GM23338 (cell line): Measurements from ENCODE around the gene MARK3. TPM values are rescaled to one million over a fixed set of nuclear protein-coding genes. Genes with fewer than 3 reads are reported as not detected.

Experiments
- ATAC-seq: fragments of 200-7000 bp; cut with Tn5 transposase; 3 replicates; pipeline ENCODE4 v1.9.1; 2020
- DNase-seq: peaks from one replicate; pipeline ENCODE4 v3.0.0-alpha.2; 2015; ENCODE audit warnings: low spot score
- H2AFZ ChIP-seq: fragments of 200-600 bp; sonication (generic); 2 replicates; pipeline ENCODE4 v1.8.0; 2016; ENCODE audit warnings: antibody characterized with exemption, mild to moderate bottlenecking, moderate library complexity
- H3F3A ChIP-seq: fragments of 200-600 bp; sonication (generic); replicated peaks from 2 replicates; pipeline ENCODE4 v1.8.0; 2017; ENCODE audit warnings: antibody characterized with exemption, mixed run types, low read depth
- H3K27ac ChIP-seq: fragments of 200-600 bp; sonication (generic); 2 replicates; pipeline ENCODE4 v1.6.1; 2016; ENCODE audit warnings: low read depth
- H3K27me3 ChIP-seq: fragments of 200-600 bp; sonication (generic); 2 replicates; pipeline ENCODE4 v1.8.0; 2016; ENCODE audit warnings: mild to moderate bottlenecking, mixed run types, moderate library complexity; ENCODE audit not compliant: insufficient read depth
- H3K36me3 ChIP-seq: fragments of 200-600 bp; sonication (generic); 2 replicates; pipeline ENCODE4 v1.8.0; 2016; ENCODE audit warnings: mild to moderate bottlenecking; ENCODE audit not compliant: insufficient read depth
- H3K4me1 ChIP-seq: fragments of 200-600 bp; sonication (generic); 2 replicates; pipeline ENCODE4 v1.8.0; 2016; ENCODE audit warnings: mild to moderate bottlenecking, moderate library complexity; ENCODE audit not compliant: insufficient read depth
- H3K4me2 ChIP-seq: fragments of 200-600 bp; sonication (generic); 2 replicates; pipeline ENCODE4 v1.7.1; 2017; ENCODE audit warnings: mixed run types
- H3K4me3 ChIP-seq: fragments of 200-600 bp; sonication (generic); 2 replicates; pipeline ENCODE4 v1.6.1; 2016; ENCODE audit warnings: mixed run types
- H3K79me2 ChIP-seq: fragments of 200-600 bp; sonication (generic); replicated peaks from 2 replicates; pipeline ENCODE4 v1.8.0; 2017; ENCODE audit warnings: mild to moderate bottlenecking; ENCODE audit not compliant: insufficient read depth
- H3K9me2 ChIP-seq: fragments of 200-600 bp; sonication (generic); 2 replicates; pipeline ENCODE4 v1.8.0; 2017; ENCODE audit not compliant: insufficient read depth
- H4K20me1 ChIP-seq: fragments of 200-600 bp; sonication (generic); replicated peaks from 2 replicates; pipeline ENCODE4 v1.8.0; 2017; ENCODE audit warnings: mild to moderate bottlenecking; ENCODE audit not compliant: insufficient read depth
- H3K27ac Mint-ChIP-seq: 2 replicates; pipeline ENCODE4 v1.8.0; 2020; ENCODE audit warnings: inconsistent platforms, mild to moderate bottlenecking, moderate library complexity, mixed read lengths
- H3K27me3 Mint-ChIP-seq: 3 replicates; pipeline ENCODE4 v1.8.0; 2022; ENCODE audit warnings: low read depth, mild to moderate bottlenecking, moderate library complexity, mixed read lengths, inconsistent platforms; ENCODE audit not compliant: insufficient read depth, poor library complexity
- H3K36me3 Mint-ChIP-seq: 3 replicates; pipeline ENCODE4 v1.8.0; 2021; ENCODE audit warnings: low read depth, mild to moderate bottlenecking, inconsistent platforms, moderate library complexity, mixed read lengths
- H3K4me1 Mint-ChIP-seq: 3 replicates; pipeline ENCODE4 v1.8.0; 2020; ENCODE audit warnings: mild to moderate bottlenecking, inconsistent platforms, mixed read lengths
- H3K4me3 Mint-ChIP-seq: 3 replicates; pipeline ENCODE4 v1.8.0; 2021; ENCODE audit warnings: moderate library complexity, mild to moderate bottlenecking, inconsistent platforms, mixed read lengths
- H3K9me3 Mint-ChIP-seq: 3 replicates; pipeline ENCODE4 v1.8.0; 2020; ENCODE audit warnings: moderate library complexity, mild to moderate bottlenecking, inconsistent platforms, mixed read lengths
- CREB1 ChIP-seq: fragments of 250-450 bp; sonication (Bioruptor Pico); IDR thresholded peaks from 2 replicates; pipeline ENCODE4 v1.5.0; 2020; ENCODE audit warnings: low read depth, mild to moderate bottlenecking, moderate library complexity
- ETS1 ChIP-seq: IDR thresholded peaks from 2 replicates; pipeline ENCODE4 v1.6.1; 2016; ENCODE audit warnings: antibody characterized with exemption
- EZH2 ChIP-seq: fragments of 200-600 bp; sonication (generic); IDR thresholded peaks from one replicate; pipeline ENCODE4 v1.8.0; 2017; ENCODE audit warnings: antibody characterized with exemption, mild to moderate bottlenecking, low read depth; ENCODE audit not compliant: unreplicated experiment
- EZH2phosphoT487 ChIP-seq: fragments of 200-600 bp; sonication (generic); IDR thresholded peaks from one replicate; pipeline ENCODE4 v1.8.1; 2018; ENCODE audit warnings: antibody characterized with exemption; ENCODE audit not compliant: unreplicated experiment
- JUNB ChIP-seq: IDR thresholded peaks from one replicate; pipeline ENCODE4 v1.6.1; 2016; ENCODE audit warnings: antibody characterized with exemption; ENCODE audit not compliant: unreplicated experiment
- NANOG ChIP-seq: IDR thresholded peaks from 2 replicates; pipeline ENCODE4 v1.6.1; 2016; ENCODE audit warnings: antibody characterized with exemption, borderline replicate concordance
- POLR2AphosphoS5 ChIP-seq: IDR thresholded peaks from 2 replicates; pipeline ENCODE4 v1.6.1; 2016; ENCODE audit warnings: antibody characterized with exemption, low read depth
- REST ChIP-seq: IDR thresholded peaks from one replicate; pipeline ENCODE4 v1.6.1; 2018; ENCODE audit warnings: antibody characterized with exemption; ENCODE audit not compliant: unreplicated experiment
- STAT1 ChIP-seq: IDR thresholded peaks from one replicate; pipeline ENCODE4 v1.6.1; 2016; ENCODE audit warnings: antibody characterized with exemption; ENCODE audit not compliant: unreplicated experiment
- ZNF114 ChIP-seq: fragments of 250-450 bp; sonication (Bioruptor Pico); IDR thresholded peaks from 2 replicates; pipeline ENCODE4 v1.5.0; 2020; ENCODE audit warnings: mild to moderate bottlenecking, moderate library complexity
- ZNF331 ChIP-seq: fragments of 250-450 bp; sonication (Bioruptor Pico); IDR thresholded peaks from 2 replicates; pipeline ENCODE4 v1.5.0; 2020; ENCODE audit warnings: low read depth, mild to moderate bottlenecking, moderate library complexity
- polyA plus RNA-seq: library from polyadenylated mRNA; unstranded; fragments of >200 nt; fragmentation: Nextera tagmentation; extraction: Ambion mirVana; gene quantifications from 2 replicates; pipeline ENCODE4 v1.2.1, GENCODE V29; 2016
- total RNA-seq: library from RNA; depleted of rRNA; stranded (reverse); fragments of >200 nt; shearing (Covaris generic); gene quantifications from 2 replicates; pipeline ENCODE4 v1.2.3, GENCODE V29; 2014
- TF ChIP-seq, protein P1 (sequence below): fragments of 250-450 bp; sonication (Bioruptor Pico); IDR thresholded peaks from 2 replicates; pipeline ENCODE4 v1.5.0; 2020; ENCODE audit warnings: mild to moderate bottlenecking, moderate library complexity
- TF ChIP-seq, protein P2 (sequence below), 2 experiments: fragments of 200-600 bp in 1 of 2; sonication (generic) in 1 of 2; conservative IDR thresholded peaks; 2 replicates each; pipeline versions ENCODE4 v1.5.1 to v1.6.1; 2016 to 2017; ENCODE audit warnings: antibody characterized with exemption in 2 of 2, low read depth in 2 of 2, mild to moderate bottlenecking in 2 of 2, moderate library complexity in 1 of 2

The MARK3 gene
- total and polyA plus RNA-seq, 2 experiments from 2014 or later: 45.9 to 69.7 TPM

DNA sequence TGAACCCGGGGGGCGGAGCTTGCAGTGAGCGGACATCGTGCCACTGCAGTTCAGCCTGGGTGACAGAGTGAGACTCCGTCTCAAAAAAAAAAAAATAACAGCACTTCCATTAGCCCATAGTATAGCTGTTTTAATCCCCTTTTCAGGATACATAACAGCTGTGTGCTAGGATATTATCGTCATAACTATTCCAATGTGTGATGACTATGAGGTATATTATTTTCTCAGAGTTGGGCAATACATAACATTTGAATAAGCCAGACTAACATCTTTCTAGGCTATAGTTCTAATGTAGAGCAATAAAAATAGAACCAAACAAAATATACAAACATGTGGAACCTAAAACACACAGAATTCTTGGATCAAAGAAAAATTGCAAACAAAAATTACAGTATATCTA lies 57.1 kb downstream of the MARK3 start:
- Histone ChIP-seq H2AFZ (no peak overlapping the region), H3F3A (no peaks in the 10 kb centered on the region), H3K27ac (no peak overlapping the region), H3K4me2 (no peak overlapping the region), H3K4me1 (peaks cover 15% of the 10 kb centered on the region; the same call in 1 of the 2 replicates), H3K27me3 (no peaks in the 10 kb centered on the region), H3K36me3 (0 out of 2 replicates have a peak, but pooled peaks cover 3% of the 10 kb centered on the region), H4K20me1 (peaks cover 6% of the 10 kb centered on the region; the same call in 1 of the 2 replicates), H3K79me2 (peaks cover 80% of the 10 kb centered on the region), H3K4me3 (no peak overlapping the region), H3K9me2 (no peaks in the 10 kb centered on the region)
- ATAC-seq (no peak), DNase-seq (no peak)
- no peak for TF ChIP-seq REST
- TF ChIP-seq ZNF331 (CRISPR knock-in tag): no peak
- no peak for TF ChIP-seq STAT1
- TF ChIP-seq EZH2phosphoT487: no peak
- no peak for TF ChIP-seq NANOG
- no peak for TF ChIP-seq POLR2AphosphoS5
- no peak for TF ChIP-seq JUNB
- TF ChIP-seq ZNF114 (CRISPR knock-in tag): no peak
- TF ChIP-seq CREB1: no peak
- TF ChIP-seq, protein P1, sequence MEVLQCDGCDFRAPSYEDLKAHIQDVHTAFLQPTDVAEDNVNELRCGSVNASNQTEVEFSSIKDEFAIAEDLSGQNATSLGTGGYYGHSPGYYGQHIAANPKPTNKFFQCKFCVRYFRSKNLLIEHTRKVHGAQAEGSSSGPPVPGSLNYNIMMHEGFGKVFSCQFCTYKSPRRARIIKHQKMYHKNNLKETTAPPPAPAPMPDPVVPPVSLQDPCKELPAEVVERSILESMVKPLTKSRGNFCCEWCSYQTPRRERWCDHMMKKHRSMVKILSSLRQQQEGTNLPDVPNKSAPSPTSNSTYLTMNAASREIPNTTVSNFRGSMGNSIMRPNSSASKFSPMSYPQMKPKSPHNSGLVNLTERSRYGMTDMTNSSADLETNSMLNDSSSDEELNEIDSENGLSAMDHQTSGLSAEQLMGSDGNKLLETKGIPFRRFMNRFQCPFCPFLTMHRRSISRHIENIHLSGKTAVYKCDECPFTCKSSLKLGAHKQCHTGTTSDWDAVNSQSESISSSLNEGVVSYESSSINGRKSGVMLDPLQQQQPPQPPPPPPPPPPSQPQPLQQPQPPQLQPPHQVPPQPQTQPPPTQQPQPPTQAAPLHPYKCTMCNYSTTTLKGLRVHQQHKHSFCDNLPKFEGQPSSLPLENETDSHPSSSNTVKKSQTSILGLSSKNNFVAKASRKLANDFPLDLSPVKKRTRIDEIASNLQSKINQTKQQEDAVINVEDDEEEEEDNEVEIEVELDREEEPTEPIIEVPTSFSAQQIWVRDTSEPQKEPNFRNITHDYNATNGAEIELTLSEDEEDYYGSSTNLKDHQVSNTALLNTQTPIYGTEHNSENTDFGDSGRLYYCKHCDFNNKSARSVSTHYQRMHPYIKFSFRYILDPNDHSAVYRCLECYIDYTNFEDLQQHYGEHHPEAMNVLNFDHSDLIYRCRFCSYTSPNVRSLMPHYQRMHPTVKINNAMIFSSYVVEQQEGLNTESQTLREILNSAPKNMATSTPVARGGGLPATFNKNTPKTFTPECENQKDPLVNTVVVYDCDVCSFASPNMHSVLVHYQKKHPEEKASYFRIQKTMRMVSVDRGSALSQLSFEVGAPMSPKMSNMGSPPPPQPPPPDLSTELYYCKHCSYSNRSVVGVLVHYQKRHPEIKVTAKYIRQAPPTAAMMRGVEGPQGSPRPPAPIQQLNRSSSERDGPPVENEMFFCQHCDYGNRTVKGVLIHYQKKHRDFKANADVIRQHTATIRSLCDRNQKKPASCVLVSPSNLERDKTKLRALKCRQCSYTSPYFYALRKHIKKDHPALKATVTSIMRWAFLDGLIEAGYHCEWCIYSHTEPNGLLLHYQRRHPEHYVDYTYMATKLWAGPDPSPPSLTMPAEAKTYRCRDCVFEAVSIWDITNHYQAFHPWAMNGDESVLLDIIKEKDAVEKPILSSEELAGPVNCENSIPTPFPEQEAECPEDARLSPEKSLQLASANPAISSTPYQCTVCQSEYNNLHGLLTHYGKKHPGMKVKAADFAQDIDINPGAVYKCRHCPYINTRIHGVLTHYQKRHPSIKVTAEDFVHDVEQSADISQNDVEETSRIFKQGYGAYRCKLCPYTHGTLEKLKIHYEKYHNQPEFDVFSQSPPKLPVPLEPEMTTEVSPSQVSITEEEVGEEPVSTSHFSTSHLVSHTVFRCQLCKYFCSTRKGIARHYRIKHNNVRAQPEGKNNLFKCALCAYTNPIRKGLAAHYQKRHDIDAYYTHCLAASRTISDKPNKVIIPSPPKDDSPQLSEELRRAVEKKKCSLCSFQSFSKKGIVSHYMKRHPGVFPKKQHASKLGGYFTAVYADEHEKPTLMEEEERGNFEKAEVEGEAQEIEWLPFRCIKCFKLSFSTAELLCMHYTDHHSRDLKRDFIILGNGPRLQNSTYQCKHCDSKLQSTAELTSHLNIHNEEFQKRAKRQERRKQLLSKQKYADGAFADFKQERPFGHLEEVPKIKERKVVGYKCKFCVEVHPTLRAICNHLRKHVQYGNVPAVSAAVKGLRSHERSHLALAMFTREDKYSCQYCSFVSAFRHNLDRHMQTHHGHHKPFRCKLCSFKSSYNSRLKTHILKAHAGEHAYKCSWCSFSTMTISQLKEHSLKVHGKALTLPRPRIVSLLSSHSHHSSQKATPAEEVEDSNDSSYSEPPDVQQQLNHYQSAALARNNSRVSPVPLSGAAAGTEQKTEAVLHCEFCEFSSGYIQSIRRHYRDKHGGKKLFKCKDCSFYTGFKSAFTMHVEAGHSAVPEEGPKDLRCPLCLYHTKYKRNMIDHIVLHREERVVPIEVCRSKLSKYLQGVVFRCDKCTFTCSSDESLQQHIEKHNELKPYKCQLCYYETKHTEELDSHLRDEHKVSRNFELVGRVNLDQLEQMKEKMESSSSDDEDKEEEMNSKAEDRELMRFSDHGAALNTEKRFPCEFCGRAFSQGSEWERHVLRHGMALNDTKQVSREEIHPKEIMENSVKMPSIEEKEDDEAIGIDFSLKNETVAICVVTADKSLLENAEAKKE (CRISPR knock-in tag): no peak
- no peak for TF ChIP-seq ETS1
- TF ChIP-seq, protein P2, sequence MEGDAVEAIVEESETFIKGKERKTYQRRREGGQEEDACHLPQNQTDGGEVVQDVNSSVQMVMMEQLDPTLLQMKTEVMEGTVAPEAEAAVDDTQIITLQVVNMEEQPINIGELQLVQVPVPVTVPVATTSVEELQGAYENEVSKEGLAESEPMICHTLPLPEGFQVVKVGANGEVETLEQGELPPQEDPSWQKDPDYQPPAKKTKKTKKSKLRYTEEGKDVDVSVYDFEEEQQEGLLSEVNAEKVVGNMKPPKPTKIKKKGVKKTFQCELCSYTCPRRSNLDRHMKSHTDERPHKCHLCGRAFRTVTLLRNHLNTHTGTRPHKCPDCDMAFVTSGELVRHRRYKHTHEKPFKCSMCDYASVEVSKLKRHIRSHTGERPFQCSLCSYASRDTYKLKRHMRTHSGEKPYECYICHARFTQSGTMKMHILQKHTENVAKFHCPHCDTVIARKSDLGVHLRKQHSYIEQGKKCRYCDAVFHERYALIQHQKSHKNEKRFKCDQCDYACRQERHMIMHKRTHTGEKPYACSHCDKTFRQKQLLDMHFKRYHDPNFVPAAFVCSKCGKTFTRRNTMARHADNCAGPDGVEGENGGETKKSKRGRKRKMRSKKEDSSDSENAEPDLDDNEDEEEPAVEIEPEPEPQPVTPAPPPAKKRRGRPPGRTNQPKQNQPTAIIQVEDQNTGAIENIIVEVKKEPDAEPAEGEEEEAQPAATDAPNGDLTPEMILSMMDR (conservative IDR thresholded peaks at IDR 0.05; ENCODE audit: low read depth in 2 of 2): no peak
- no peak for TF ChIP-seq EZH2
- Mint-ChIP-seq H3K9me3 (no peaks in the 10 kb centered on the region), H3K27me3 (no peaks in the 10 kb centered on the region), H3K4me1 (peaks cover 34% of the 10 kb centered on the region), H3K27ac (no peak overlapping the region), H3K4me3 (no peak overlapping the region), H3K36me3 (peaks cover 29% of the 10 kb centered on the region)
